GM18909 (cell line): ENCODE data around the gene NFE2L3.
"Not testable (repeated sequence)": the region's sequence is repeated elsewhere in the genome, so short reads cannot be mapped to it uniquely, and the experiment has no call there.

Experiments used
- ATAC-seq: cut with Tn5 transposase; IDR thresholded peaks from one replicate; pipeline ENCODE4 v1.9.1; 2021; ENCODE audit warnings: mild to moderate bottlenecking; ENCODE audit not compliant: unreplicated experiment, poor library complexity

Gene NFE2L3

DNA sequence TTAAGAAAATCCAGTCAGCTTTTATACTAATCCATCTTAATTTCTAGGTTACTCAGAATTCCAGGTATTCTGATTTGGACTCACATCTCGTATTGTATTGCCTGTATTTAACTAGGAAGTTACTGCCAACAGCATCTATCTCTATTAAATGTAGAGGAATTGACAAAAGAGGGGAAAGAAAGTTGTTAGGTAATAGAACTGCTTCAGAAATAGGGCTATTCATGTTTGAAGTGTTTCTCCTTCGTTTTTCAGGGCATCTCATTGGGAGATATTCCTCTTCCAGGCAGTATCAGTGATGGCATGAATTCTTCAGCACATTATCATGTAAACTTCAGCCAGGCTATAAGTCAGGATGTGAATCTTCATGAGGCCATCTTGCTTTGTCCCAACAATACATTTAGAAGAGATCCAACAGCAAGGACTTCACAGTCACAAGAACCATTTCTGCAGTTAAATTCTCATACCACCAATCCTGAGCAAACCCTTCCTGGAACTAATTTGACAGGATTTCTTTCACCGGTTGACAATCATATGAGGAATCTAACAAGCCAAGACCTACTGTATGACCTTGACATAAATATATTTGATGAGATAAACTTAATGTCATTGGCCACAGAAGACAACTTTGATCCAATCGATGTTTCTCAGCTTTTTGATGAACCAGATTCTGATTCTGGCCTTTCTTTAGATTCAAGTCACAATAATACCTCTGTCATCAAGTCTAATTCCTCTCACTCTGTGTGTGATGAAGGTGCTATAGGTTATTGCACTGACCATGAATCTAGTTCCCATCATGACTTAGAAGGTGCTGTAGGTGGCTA, 32.5 kb downstream of the NFE2L3 start:
- ATAC-seq: not testable (repeated sequence)

DNA sequence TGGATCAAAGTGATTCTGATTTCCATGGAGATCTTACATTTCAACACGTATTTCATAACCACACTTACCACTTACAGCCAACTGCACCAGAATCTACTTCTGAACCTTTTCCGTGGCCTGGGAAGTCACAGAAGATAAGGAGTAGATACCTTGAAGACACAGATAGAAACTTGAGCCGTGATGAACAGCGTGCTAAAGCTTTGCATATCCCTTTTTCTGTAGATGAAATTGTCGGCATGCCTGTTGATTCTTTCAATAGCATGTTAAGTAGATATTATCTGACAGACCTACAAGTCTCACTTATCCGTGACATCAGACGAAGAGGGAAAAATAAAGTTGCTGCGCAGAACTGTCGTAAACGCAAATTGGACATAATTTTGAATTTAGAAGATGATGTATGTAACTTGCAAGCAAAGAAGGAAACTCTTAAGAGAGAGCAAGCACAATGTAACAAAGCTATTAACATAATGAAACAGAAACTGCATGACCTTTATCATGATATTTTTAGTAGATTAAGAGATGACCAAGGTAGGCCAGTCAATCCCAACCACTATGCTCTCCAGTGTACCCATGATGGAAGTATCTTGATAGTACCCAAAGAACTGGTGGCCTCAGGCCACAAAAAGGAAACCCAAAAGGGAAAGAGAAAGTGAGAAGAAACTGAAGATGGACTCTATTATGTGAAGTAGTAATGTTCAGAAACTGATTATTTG, 33.3 kb downstream of the NFE2L3 start:
- ATAC-seq: peak; percentile 50

DNA sequence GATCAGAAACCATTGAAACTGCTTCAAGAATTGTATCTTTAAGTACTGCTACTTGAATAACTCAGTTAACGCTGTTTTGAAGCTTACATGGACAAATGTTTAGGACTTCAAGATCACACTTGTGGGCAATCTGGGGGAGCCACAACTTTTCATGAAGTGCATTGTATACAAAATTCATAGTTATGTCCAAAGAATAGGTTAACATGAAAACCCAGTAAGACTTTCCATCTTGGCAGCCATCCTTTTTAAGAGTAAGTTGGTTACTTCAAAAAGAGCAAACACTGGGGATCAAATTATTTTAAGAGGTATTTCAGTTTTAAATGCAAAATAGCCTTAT, 33.8 kb downstream of the NFE2L3 start:
- ATAC-seq: peak; percentile 13

DNA sequence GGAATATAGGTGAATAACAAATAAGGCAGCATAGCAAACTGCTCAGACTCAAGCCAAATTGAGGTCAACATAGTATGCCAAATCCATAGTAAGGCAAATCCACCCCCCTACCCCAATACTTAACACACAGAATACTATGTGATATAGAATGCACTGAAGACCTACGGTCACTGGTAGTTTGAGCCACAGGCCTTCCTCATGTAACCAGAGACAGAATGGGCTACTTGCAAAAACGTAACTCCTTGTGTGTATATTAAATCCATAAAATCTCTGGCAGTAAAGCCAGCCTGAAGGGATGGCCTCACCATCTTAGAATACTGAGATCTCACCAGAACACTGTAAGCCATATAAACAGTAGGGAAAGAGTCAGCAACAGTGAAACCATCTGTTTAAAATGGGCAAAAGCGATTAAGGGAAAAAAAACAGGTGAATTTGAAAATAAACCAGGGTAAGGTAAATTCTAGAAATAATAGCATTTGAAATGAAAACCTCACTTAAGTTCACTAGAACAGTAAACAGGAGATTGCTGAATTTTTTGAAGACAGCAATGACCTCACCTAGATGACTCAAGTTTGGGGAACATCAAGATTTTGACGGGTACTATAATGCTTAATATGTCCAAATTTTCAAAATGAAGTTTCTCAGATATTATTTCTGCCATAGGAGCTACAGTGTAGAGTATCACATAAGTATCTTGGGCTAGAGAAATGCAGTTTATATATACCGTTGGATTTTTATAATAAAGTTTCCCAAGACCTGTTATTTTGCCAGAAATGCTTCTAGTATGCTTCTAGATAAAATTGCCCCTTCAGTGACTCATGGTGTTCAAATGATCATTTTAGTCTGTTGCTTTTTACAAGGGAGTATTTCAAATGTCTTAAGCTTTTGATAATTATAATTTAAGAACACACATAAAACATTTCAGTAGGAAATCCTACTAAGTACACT, 34.6 kb downstream of the NFE2L3 start:
- ATAC-seq: no peak

DNA sequence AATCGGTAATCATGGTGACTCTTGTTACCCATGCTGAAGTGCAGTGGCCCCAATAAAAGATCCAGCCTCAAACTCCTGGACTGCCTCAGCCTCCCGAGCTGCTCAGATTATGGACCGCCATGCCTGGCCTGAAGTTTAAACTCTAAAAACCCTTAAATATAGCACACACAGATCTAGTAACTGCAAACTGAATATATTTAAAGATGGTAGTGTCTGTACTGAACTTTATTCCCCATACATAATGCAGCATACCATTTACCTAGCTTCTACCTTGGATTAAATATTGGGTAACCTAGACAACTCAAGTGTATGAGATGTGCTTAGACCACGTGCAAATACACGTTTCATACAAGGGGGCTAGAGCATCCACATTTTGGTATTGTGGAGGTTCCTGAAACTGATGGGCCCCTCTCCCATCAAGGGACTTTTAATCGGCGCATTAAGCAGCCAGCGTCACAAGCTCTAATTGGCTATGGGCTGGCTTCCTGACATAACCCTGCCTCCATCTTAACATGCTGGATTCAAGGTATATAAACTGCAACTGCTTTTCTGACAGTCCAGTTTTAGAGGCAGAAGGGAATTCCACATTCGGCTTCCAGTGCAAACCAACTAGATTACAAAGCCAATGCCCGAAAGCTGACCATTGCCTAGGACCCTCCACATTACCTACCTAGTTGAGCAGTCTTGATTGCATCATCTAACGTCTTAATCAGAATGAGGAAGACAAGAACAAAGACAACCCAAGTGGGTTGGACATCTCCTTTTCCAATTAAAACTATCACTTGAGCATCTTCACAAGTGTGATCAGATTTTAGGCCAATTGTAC, 35.6 kb downstream of the NFE2L3 start:
- no peak for ATAC-seq

DNA sequence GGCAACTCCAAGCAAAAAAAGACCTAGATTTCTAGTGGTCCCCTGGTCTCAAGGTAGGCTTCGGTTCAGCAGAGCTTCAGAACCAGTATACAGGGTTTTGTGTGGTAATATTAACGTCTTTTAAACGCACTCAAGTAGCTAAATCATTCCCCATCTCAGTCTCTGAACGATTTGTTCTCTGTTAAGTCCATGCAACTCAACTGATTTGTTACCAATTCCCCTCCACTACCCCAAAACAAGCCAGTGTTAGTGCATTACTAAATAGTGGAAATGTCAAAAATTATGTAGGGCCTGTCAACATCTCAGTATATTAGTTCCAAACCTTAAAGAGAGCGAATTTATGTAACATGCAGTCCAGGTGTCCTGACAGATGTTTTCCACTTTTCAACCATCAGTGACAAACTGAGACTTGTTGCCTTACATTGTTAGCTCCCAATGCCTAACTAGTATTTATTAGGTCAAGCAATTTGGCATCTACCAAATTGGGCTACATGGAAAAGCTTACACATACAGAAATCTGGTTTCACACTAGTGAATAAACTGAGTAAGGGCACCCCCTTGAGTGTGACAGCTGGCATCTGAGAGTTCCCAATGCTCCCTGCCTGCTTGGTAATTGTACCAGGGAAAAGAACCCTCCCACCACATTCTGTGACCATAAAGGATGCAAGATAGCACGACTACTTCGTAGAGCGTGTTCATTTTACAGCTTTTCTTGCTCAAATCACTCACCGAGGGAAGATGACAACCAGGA, 36.4 kb downstream of the NFE2L3 start:
- no peak for ATAC-seq

DNA sequence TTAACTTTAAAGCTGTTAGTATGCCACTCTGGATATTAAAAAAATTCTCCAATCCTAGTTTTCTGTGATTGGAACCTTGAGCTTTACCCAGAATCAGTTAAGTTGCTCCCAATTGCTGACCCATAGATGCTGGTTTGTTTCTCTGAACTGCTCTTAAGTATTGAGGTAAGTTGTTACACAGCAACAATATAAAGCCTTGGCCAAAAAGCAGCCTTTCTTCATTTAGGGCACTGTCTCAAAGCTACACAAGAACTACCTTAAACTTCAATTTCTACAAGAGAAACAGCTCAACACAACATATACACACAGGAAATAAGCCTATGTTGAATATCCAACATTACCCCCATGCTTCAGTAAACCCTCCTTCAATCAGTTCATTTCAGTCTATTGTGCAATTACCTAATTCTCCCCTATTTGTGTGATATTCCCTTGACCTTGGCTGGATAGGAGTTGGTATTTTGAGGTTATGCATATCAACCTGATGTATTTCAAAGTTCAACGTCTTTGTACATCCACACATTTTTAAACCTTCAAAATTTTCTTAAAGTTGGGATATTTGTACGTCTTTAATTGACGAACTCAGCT, 37.1 kb downstream of the NFE2L3 start:
- no peak for ATAC-seq

DNA sequence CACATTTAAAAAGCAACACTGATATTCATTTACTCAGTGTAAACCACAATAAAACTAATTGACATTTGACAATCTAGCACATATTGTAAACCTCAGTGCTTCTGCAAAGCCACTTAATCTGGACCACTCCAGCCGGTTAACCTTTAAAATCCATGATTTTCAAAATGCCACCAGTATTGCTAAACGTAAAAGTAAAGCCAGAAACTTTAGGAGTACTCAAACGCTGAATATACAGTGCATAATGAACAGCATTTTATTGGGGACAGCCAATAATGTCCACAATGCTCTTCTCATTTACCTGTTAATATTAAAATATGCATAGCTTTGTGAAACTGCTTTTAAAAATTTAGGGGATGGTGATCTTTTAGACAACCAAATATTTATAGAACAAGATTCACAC, 37.7 kb downstream of the NFE2L3 start:
- ATAC-seq: no peak

DNA sequence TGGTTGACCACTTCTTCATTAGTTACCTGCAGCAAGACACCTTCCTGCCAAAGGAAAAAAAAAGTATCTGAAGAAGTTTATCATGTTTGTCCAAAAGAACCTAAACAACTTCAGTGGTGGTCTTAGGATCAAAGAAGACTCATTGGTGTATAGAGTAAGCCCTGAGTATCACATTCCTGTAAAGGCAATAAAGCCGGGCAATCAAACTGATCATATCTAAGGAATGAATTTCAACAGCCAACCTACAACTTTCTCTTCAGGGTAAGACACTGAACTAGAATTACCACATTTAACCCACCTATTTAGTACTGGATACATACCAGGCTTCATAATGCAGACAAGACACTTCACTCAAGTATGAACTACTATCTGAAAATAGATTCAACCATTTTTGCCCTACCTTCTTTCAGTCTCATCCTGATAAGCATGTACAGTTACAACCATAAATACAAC, 38.4 kb downstream of the NFE2L3 start:
- ATAC-seq: no peak

DNA sequence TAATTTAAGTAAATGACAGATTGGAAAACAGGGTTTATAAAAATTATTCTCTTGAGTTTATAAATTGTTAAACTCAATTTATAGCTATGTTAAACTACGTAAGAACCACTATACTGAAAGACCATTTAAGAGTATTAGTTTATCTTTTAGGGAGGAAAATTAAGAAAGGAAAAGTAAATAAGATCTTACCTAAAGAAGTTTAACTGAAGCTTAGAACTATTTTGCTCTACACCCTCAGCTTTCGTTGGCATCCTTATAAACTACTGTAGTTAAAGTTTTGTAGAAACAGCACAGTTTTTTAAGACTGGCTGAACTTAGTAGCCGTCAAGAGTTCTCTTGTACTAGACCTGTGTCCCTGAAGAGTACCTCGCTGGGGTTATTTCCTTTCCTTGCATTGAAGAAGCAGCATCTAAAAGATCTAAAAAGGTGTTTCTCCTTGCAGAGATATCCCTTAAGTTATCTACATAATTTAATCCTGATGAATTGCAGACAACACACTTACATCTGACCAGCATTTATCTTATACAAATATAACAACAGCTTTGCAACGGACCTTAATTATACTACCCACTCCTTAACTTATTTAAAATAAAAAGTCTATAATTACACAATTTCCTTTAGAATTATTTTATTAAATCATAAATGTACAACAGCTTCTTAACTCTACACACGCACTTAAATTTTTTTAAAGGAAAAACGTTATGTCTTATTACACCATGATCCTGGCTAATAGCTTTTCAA, 39.4 kb downstream of the NFE2L3 start:
- no peak for ATAC-seq

DNA sequence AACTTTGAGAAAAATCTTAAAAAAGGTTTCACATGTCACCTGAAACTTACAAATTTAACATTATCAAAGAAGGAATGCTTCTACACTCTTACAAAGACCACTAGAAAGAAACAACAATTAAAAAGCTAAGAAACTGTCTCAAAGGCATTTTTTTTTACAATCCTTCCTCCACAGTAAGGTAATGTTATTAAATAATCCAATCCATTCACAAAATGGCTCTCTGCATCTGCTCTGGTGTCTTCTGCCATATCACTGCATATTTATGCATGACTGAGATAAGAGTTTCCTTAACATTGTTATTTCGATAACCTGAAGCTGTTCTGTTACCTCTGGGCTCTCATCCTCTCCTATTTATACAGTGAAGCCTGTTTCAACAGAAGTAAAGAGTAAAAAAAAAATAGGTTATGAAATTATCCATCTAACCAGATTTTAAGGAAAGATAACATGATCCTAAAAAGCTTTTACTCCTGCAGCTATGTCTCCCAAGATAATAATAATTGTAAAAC, 40.0 kb downstream of the NFE2L3 start:
- ATAC-seq: no peak

DNA sequence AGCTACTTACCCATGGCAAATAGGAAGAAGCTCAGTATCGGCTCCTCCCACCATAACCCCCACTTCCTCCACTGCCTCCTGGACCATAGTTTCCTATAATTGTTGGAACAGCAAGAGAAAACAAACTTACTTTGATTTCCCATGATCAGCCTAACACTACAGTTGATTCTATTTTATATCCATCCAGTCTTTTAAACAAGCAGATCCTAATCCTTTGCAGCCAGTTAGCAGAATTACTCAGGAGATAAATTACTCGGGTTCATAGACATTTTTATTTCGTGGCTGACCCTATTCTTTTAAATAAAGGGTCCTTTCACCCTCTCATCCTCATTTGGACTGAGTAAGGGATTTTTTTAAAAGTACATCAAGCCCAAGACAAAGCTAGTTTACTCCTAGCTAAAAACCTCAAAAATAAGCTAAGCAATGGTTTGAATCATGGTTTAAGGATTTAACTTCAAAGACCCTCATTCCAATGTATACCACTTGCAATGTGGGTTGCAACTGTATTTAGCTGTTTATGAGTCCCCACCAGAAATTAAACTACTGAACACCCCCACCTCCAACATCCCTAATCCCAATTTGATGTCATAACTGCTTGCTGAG, 40.6 kb downstream of the NFE2L3 start:
- ATAC-seq: no peak

DNA sequence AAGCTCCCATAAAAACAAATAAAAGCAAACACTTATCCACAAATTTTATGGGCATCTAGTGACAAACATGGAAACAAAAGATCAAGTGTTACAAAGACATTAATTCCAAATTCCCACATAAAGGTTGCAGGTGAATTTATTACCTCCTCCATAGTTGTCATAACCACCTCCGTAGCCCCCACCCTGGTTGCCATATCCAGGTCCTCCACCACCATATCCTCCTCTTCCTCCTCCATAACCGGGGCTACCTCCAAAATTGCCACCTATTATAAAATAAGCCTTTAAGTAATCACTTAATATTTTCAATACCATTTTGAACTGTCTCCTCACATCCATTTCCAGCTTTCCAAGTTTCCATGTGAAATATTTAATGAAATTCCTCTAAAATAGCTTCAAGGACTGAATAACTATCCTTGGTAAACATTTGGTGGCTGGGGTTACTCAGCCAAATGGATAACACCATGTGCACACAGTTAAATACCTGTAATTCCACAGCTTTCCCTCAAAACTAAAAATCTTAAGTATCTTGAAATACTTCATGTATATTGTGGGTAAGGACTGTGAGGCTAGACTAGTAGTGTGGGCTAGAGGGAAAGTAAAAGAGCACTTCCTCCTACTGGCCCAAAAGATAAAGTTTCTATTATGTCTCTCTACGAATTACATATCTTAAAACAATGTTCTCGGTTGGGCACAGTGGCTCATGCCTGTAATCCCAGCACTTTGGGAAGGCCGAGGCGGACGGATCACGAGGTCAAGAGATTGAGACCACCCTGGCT, 41.6 kb downstream of the NFE2L3 start:
- ATAC-seq: no peak

DNA sequence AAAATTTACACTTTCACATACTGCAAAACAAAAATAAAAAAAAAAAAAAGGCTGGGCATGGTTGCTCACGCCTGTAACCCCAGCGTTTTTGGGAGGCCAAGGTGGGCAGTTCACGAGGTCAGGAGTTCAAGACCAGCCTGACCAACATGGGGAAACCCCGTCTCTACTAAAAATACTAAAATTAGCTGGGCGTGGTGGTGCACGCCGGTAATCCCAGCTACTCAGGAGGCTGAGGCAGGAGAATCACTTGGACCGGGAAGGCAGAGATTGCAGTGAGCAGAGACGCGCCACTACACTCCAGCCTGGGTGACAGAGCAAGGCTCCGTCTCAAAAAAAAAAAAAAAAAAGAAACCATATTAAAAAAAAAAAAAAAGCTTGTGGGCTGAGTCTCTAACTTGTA, 42.8 kb downstream of the NFE2L3 start:
- not testable (repeated sequence) for ATAC-seq

DNA sequence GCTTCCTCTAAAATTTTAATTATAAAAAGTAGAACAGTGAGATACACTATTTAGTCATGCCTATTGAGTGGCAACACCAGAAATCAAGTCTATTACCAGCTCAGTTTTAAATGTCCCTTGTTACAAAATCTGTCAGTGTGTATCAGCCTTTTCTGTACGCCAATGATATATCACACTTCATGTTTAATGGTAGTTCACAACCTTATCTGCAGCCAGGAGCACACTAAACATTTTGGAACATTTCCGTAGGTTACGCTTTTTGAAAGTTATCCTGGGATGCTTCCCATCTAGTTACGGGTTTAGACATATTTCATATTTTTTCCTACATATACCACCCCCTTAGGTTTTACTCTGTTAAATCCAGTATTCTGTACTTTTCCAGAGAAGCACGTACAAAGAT, 43.2 kb downstream of the NFE2L3 start:
- ATAC-seq: no peak

DNA sequence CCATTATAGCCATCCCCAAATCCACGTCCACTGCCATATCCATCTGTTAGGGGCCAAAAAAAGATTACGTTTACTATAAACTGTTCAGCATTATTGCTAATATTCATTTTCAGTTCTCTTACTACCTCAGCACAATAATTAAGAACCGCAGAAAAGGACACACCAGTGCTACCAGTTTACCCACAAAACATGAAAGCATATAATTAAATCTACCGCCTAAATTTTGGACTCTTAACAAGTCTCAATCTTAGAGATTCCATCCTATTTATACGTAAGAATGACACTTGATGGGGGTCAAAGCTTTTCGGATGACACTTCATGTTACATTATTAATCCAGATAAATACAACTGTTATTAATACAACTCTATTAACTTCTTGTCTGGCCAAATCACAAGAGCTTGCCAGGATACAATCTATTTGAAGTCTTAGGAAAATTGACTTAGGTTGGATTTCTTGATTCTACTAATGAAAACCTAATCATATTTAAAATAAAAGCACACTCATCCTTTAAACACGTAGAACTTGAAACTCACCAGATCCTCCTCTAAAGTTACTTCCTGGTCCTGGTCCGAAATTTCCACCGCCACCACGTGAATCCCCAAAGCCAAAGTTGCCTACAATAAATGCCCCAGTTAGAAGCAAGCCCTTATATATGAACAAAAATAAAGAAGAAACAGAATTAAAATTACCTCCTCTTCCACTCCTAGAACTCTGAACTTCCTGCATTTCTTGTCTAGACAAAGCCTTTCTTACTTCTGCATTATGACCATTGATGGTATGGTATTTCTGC, 44.1 kb downstream of the NFE2L3 start:
- ATAC-seq: no peak
